HG03103 (cell line): ENCODE results near the gene ANTXR2.
"Not testable (repeated sequence)": the region's sequence is repeated elsewhere in the genome, so short reads cannot be mapped to it uniquely, and the experiment has no call there.

Experiments
- ATAC-seq: cut with Tn5 transposase; IDR thresholded peaks from one replicate; pipeline ENCODE4 v1.9.1; 2021; ENCODE audit warnings: low read depth; ENCODE audit not compliant: unreplicated experiment

Gene ANTXR2

DNA sequence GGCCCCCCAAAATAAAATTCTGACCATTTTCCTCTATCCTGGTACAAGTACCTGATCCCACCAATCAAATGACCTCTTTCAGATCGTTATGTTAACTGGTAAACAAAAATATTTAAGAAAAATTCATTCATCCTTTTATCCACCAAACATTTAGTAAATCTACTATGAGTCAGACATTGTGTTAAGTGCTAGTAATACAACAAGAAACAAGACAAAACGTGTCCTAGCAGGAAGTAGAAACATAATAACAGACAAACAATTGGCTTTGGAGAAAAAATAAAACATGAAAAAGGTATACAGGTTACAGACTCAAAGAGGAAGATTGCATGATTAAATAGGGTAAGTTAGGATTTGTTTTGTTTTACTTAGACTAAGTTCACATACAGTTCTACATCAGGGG is 43.7 kb downstream of the ANTXR2 start:
- ATAC-seq, result no peak

DNA sequence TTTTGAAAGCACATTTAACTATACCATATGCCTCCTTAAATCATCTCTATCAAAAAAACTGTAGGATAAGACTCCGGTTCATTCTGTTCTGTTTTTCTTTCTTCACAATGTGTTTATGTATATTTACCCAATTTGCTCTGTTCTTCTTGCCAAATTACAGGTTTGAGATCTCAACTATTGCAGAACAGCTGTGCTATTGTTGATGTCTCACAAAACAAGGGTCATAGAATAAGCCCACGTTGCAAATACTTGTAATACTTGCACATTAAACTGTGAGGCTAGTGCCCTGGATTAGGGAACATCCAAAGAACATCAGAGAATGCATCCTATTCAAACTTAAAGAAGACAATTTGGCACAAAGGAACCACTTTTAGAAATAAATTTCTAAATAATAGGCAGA is 45.4 kb downstream of the ANTXR2 start:
- no peak for ATAC-seq

GRCh38 chr4:80026100-80026499 is 46.9 kb downstream of the ANTXR2 start:
- no peak for ATAC-seq

DNA sequence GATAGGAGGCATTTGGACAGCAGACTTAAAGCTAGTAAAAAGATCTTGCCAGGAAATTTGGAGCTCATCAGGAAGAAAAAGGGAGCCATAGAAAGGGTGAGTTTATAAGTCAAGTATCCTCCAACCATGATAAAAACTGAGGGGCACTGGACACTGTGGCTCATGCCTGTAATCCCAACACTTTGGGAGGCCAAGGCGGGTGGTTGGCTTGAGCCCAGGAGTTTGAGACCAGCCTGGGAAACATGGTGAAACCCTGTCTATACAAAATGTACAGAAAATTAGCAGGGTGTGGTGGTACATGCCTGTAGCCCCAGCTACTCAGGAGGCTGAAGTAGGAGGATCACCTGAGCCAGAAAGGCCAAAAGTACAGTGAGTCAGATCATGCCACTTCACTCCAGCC is 48.7 kb downstream of the ANTXR2 start:
- ATAC-seq, result no peak

DNA sequence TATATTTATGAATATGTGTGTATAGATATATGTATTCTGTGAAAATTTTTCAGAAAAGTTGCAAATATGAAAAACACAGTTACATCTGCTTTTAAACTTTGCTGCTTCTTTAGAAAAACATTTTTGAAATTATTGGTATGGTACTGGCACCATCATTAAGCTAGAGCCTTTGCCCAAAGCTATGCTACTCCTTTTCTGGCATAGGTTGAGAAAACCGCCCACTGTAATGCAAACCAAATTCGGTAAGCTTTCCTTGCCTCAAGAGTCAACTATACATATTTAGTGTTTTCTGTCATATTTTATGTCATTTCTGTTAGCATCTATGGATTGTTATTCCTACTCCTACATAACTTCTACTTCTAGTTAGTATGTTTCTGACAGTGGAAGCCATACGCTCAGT is 50.7 kb downstream of the ANTXR2 start:
- no peak for ATAC-seq

DNA sequence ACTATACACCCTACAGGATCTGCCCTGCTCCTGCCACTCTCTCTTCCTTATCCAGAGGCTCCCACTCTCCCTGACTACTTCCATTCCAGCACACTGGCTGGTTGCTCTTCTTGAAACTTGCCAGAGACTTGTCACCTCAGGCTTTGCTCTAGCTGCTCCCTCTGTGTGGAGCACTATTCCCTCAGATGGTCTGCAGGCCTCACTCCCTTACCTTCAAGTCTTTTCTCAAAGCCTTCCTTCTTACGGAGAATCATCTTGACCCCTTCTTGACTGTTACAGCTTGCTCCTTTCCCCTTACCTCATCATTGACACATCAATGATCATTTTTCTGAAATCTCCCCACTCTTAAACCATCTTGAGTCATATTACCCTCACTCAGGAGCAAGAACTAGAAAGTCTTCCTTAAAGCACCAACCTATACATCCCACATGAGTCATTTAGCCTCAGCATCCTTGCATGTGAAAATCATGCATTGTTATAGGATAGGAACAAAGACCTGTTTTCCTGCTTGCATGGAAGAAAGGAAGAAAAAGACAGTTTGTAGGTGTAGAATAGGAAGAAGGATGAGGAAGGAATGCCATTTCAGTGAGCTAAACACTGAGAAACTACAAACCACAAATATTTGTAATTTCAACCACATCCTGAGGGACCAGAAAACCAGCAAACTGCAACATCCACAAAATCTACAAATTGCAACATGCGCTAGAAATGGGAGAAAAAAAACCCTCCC is 55.7 kb downstream of the ANTXR2 start:
- no peak for ATAC-seq

DNA sequence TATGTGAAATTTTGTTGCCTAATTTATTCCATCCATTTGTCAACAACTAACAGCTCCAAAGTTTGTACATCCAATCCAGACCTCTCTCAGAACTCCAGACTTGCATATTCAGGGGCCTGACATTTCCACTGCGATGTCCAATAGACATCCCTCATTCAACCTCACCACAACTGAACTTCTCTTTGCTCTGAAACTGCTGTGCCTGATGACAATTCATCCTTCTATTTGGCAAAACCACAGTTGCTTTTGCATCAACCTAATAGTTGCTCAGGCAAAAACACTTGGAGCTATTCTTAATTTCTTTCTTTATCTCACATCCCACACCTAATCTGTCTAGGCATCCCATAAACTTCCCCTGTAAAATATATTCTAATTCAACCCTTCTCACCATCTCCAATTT is 56.5 kb downstream of the ANTXR2 start:
- no peak for ATAC-seq

- ATAC-seq, result no peak
Measured at GRCh38 chr4:80015407-80016189, 57.4 kb downstream of the ANTXR2 start.

DNA sequence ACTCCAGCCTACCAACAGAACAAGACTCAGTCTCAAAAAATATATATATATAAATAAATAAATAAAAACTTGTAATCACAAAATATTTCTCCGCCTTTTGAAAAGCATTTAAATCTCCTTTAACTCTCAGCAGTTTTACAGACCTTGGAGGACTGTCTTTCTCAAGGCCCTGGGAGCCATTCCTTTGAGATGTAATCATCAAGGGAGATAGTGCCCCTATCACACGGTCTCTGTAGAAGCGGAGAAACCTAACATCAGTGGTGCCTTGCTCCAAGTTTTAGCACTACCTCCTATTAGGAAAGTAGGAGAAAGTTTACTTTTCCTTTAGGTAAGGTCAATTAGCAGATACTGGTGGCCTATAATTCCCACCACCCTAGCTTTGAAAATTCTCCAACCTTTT is 58.5 kb downstream of the ANTXR2 start:
- no peak for ATAC-seq

DNA sequence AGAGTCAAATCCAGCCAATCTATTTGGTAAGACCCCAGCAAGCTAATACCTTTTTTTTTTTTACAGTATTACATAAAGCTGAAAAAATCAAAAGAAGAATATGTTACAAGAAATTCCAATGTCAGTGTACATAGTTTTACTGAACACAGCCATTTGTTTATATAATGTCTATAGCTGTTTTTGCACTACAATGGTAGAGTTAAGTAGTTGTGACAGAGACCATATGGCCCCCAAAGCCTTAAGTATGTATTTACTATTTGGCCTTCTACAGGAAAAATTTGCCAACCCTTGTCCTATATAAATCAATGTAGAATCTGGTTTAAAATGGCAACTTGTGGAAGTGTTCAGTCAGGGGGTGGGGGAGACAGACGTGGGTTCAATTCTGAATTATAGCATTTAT is 60.7 kb downstream of the ANTXR2 start:
- no peak for ATAC-seq

DNA sequence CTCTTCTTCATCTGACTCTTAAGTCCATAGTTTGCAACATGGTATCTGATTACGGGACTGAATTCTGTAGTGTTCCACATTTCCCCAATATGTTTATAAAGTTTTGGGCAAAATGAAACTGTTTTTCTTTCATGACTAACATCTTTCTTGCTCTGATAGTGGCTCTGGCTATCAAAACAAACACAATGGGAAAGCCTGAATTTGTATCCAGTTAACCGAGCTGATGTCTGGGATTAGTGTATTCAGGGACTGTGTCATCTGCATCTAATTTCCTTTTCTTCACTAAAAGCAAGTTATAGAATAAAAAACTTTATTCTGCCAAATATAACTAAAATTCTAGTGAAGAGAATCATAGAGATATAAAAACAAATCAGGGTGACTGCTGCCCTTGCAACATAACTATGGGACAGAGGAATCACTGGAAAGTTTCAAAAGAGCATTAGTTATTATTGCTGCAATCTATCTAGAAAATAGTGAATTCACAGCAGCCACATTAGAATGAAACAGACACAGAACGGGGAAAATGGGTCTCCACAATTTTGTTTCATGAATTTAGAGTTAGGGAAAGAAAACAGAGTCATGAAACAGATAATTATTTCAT is 61.3 kb downstream of the ANTXR2 start:
- no peak for ATAC-seq

DNA sequence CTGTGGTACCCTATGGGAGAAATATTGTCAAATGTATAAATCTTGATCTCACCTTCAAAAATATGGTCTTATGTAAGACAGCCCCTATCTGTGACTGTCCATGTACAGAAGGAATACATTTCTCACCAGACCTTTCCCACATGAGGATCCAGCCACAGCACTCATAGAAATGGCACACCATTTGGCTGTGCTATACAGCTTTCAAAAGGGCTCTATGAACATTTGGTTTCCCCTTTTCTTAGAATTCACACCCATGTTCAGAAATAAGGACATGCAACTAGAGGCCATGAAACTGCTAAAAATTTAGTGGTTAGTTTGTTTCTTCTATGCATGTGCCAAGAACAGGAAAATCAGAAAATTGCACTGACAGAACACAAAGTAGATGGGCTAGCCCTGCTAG is 62.7 kb downstream of the ANTXR2 start:
- ATAC-seq, result no peak

- no peak for ATAC-seq
Measured at GRCh38 chr4:80009806-80010205, 63.2 kb downstream of the ANTXR2 start.

DNA sequence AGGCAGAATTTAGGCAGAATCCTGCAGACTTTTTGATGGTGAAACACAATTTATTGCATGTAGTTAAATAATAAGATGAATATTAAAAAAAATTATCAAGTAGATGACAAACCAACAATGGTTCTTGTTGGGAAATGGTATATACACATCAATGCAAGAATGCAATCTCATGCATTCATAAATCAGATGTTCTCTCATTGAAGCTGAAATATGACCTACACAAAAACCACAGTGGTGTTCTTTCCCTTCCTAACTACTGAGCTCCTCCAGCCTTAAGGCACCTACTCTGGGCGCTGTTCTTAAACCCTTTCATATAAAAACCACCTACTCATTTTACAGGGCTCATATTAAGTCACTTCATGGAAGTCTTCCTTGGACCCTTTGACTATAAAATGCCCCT is 64.1 kb downstream of the ANTXR2 start:
- ATAC-seq, result no peak

DNA sequence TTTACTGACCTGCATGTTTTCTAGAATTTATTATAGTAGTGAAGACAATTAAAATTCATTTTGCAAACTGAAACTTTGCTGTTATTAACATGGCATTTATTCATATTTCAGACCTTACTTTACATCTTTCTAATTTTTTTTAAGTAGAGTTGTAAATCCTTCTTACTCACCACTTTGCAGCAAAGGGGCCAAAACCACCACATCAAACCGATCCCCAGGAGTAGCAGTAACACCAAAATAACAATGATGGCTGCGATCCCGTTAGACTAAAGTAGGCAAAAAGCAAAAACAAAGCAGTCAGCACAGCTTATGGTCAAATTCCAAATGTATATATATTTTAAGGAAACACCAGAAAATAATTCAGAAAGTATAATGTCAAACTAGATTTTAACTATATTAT is 64.7 kb downstream of the ANTXR2 start:
- ATAC-seq, result no peak

DNA sequence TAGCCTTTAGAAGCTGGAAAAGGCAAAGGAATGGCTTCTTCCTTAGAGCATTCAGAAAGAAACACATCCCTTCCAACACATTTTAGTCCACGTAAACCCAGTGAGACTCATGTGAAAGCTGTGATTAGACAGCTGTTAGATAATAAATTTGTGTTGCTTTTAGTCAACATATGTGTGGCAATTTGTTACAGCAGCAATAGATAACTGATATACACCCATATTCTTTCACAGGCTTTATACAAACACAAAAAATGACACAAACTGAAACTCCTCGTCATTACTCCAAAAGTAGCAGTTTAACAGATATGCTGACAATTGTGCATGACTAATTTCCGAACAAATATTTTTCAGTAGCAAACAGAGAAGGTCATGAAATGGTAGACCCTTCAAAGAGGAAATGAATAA is 65.3 kb downstream of the ANTXR2 start:
- ATAC-seq, result peak; percentile 77

DNA sequence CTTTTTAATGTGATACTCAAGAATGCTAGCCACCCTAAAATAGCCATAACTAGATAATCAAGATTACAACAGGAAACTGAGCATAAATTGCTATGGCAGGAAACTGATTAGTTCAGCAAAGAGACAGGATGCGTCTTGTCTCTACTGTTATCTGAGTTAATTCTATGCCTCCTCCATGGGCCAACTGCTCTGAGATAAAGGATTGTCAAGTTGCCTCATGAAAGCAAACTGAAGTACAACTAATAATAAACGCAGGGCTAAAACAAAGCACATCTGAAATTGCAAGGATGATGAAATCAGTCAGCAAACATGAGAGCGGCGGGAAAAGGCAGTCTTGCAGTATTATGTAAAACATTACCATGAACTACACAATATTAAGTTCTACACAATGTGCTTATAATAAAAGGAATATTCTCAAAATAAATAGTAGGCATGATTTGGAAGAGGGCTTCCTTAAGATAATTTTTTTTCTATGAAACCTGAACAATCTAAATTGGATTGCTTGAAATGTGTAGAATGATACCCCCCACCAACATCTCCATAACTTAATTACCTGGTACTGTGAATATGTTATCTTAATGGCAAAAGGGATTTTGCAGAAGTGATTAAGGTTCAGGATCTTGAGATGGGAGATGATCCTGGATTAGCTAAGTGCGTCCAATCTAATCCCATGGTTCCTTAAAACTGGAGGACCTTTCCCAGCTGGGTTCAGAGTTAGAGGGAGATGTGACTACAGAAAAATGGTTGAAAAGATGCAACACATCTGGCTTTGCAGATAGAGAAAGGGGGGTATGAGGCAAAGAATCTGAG is 65.9 kb downstream of the ANTXR2 start:
- ATAC-seq, result no peak

DNA sequence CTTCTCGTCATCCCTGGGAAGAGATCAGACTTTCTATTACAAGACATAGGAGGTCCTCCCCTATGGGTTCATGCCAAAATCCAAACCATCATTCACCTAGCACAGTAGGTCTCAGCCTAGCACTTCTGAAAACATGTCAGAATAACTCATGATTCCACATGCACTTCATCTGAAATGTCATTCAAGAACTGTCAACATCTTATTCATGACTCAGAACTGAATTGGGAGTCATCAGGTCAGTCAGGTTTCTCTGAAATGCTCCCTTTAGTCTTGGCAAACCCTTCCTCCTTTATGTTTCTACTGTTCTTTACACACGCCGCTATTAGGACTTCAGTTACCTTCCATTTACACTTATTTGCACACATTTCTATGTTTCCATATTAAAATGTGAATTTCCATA is 67.2 kb downstream of the ANTXR2 start:
- ATAC-seq, result no peak

DNA sequence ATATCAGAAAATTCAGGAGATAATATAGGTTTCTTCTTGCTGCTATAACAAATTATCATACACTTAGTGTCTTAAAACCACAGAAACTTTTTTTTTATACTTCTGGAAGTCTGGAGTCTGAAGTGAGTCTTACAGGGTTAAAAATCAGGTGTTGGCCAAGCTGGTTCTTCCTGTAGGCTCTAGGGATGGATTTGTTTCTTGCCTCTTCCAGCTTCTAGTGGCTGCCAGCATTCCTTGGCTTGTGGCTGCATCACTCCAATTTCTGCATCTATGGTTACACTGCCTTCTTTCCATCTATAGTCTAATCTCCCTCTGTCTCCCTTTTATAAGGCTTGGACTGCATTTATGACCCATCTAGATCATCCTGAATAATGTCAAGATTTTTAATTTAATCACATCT is 68.7 kb downstream of the ANTXR2 start:
- ATAC-seq, result no peak

GRCh38 chr4:80002559-80002958 is 70.5 kb downstream of the ANTXR2 start:
- not testable (repeated sequence) for ATAC-seq

- not testable (repeated sequence) for ATAC-seq
Measured at GRCh38 chr4:79999048-79999447, 74.0 kb downstream of the ANTXR2 start.
